Parathyroid adenoma (tissue), 2 donors: ENCODE measurements around the gene PRKN.

Source experiments
- H2AFZ ChIP-seq: fragments of 300-600 bp; sonication (generic); one replicate; pipeline ENCODE4 v1.7.0; 2017; ENCODE audit warnings: antibody characterized with exemption, mild to moderate bottlenecking
- H3K27ac ChIP-seq: fragments of 300-600 bp; sonication (generic); one replicate; pipeline ENCODE4 v1.7.0; 2017
- H3K27me3 ChIP-seq: fragments of 300-600 bp; sonication (generic); one replicate; pipeline ENCODE4 v1.7.0; 2017; ENCODE audit warnings: low read length; ENCODE audit not compliant: control insufficient read depth, insufficient read depth
- H3K36me3 ChIP-seq: fragments of 300-600 bp; sonication (generic); one replicate; pipeline ENCODE4 v1.7.0; 2017; ENCODE audit warnings: low read length; ENCODE audit not compliant: control insufficient read depth, insufficient read depth
- H3K4me1 ChIP-seq: fragments of 300-600 bp; sonication (generic); one replicate; pipeline ENCODE4 v1.7.0; 2017; ENCODE audit warnings: control low read depth
- H3K4me2 ChIP-seq: fragments of 300-600 bp; sonication (generic); one replicate; pipeline ENCODE4 v1.7.0; 2017; ENCODE audit warnings: low read length
- H3K4me3 ChIP-seq: fragments of 300-600 bp; sonication (generic); one replicate; pipeline ENCODE4 v1.7.0; 2017; ENCODE audit warnings: low read depth, low read length
- H3K79me2 ChIP-seq: fragments of 300-600 bp; sonication (generic); one replicate; pipeline ENCODE4 v1.7.0; 2017; ENCODE audit warnings: control low read depth
- H3K9ac ChIP-seq: fragments of 300-600 bp; sonication (generic); one replicate; pipeline ENCODE4 v1.7.0; 2017; ENCODE audit warnings: mild to moderate bottlenecking
- H3K9me3 ChIP-seq: fragments of 300-600 bp; sonication (generic); one replicate; pipeline ENCODE4 v1.7.0; 2017; ENCODE audit warnings: low read length; ENCODE audit not compliant: control insufficient read depth
- TF ChIP-seq, protein P1 (sequence below): fragments of 300-600 bp; sonication (generic); IDR thresholded peaks from one replicate; pipeline ENCODE4 v1.7.0; 2017; ENCODE audit warnings: antibody characterized with exemption, mild to moderate bottlenecking
- donor health status: primary hyperparathyroidism.

The PRKN gene

DNA sequence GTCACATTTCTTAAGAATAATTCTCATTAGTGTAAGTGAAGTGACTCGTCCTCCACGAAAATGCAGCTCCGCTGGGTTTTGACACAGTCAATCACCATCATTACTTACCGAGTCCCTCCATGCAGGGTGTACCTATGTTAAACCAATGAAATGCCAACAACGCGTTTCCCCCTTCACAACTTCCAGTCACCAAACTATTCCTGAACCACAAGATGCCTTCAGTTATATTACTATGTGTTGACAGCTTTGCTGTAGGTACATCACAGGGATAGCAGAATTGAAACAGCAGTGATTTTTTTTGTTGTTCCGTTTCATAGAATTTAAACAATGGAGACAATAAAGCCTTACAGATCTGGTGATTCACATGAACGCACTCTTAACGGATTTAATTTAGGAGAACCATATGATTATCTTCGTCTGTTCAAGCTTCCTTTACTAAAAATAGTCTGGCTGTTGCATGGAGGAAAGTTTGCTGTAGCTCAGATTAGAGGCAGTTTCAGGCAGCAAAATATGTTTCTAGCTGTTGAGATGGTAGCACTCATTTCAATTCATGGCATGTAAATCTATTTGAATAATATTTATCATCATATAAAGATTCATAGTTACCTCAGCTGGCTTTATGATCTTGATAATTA, 652.8 kb downstream of the PRKN start:
- no peak overlapping the region for H3K4me3 ChIP-seq
- TF ChIP-seq, protein P1, sequence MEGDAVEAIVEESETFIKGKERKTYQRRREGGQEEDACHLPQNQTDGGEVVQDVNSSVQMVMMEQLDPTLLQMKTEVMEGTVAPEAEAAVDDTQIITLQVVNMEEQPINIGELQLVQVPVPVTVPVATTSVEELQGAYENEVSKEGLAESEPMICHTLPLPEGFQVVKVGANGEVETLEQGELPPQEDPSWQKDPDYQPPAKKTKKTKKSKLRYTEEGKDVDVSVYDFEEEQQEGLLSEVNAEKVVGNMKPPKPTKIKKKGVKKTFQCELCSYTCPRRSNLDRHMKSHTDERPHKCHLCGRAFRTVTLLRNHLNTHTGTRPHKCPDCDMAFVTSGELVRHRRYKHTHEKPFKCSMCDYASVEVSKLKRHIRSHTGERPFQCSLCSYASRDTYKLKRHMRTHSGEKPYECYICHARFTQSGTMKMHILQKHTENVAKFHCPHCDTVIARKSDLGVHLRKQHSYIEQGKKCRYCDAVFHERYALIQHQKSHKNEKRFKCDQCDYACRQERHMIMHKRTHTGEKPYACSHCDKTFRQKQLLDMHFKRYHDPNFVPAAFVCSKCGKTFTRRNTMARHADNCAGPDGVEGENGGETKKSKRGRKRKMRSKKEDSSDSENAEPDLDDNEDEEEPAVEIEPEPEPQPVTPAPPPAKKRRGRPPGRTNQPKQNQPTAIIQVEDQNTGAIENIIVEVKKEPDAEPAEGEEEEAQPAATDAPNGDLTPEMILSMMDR, result no peak
- H3K36me3 ChIP-seq, result no peaks in the 10 kb centered on the region
- no peak overlapping the region for H3K27ac ChIP-seq
- no peak overlapping the region for H3K9ac ChIP-seq
- no peak overlapping the region for H3K4me2 ChIP-seq
- no peaks in the 10 kb centered on the region for H3K79me2 ChIP-seq
- no peaks in the 10 kb centered on the region for H3K4me1 ChIP-seq
- H3K9me3 ChIP-seq, result no peaks in the 10 kb centered on the region
- H2AFZ ChIP-seq, result no peak overlapping the region
- no peaks in the 10 kb centered on the region for H3K27me3 ChIP-seq

DNA sequence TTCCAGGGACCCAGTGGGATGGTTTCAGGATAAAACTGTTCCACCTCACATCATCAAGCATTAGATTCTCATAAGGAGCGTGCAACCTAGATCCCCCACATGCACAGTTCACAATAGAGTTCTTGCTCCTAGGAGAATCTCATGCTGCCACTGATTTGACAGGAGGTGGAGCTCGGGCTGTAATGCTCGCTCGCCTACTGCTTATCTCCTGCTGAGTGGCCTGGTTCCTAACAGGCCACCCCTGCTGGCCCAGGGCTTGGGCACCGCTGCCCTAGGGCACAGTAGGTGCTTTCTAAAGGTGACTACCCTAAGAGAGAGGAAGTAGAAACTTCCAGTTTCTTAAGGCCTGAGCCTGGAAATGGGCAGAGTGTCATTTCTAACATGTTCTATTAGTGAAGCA, 656.9 kb downstream of the PRKN start:
- H3K36me3 ChIP-seq, result no peaks in the 10 kb centered on the region
- H3K9me3 ChIP-seq, result no peaks in the 10 kb centered on the region
- no peak overlapping the region for H2AFZ ChIP-seq
- H3K27ac ChIP-seq, result no peak overlapping the region
- H3K4me1 ChIP-seq, result no peaks in the 10 kb centered on the region
- H3K4me2 ChIP-seq, result no peak overlapping the region
- TF ChIP-seq, protein P1, result no peak
- no peaks in the 10 kb centered on the region for H3K27me3 ChIP-seq
- no peaks in the 10 kb centered on the region for H3K79me2 ChIP-seq
- no peak overlapping the region for H3K9ac ChIP-seq
- no peak overlapping the region for H3K4me3 ChIP-seq

DNA sequence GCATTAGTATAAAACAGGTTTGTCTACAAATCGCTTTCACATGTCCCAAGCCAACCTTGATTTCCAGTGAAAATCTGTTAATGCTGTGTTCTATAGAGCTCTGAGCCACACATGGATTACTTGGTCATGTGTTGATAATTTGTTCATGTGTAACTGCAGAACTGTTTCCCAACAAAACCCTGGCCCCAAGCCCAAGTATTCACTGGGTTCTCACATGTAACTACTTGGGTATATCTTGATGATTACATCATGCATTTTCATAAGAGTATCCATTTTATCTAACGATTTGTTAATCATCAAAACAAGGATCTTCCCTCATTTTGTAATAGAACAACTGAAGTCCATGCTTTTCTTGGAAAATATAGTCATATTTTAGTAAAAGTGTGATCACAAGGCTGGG, 657.6 kb downstream of the PRKN start:
- TF ChIP-seq, protein P1, result no peak
- no peak overlapping the region for H3K9ac ChIP-seq
- H3K79me2 ChIP-seq, result no peaks in the 10 kb centered on the region
- no peaks in the 10 kb centered on the region for H3K4me1 ChIP-seq
- H3K27me3 ChIP-seq, result no peaks in the 10 kb centered on the region
- no peak overlapping the region for H3K27ac ChIP-seq
- no peak overlapping the region for H2AFZ ChIP-seq
- no peak overlapping the region for H3K4me3 ChIP-seq
- no peak overlapping the region for H3K4me2 ChIP-seq
- no peaks in the 10 kb centered on the region for H3K9me3 ChIP-seq
- H3K36me3 ChIP-seq, result no peaks in the 10 kb centered on the region

DNA sequence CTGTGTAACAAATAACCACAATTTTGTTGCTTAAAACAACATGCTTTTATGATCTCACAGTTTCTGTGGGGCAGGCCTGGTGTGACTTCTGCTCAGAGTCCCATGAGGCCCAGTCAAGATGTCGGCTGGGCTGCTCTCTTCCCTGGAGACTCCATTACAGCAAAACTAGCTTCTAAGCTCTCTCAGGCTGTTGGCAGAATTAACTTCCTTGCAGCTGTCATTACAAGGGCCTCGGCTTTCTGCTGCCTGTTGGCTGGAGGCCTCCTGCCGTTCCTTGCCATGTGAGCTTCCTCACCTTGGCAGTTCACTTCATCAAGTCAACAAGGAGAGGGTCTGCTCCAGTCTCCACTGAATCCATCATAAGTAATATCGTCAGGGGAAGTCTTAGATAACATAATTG, 659.2 kb downstream of the PRKN start:
- Histone ChIP-seq H3K4me3 (no peak overlapping the region), H3K4me1 (no peaks in the 10 kb centered on the region), H3K9me3 (no peaks in the 10 kb centered on the region), H2AFZ (no peak overlapping the region), H3K27me3 (no peaks in the 10 kb centered on the region), H3K79me2 (no peaks in the 10 kb centered on the region), H3K4me2 (no peak overlapping the region), H3K36me3 (no peaks in the 10 kb centered on the region), H3K27ac (no peak overlapping the region), H3K9ac (no peak overlapping the region)
- TF ChIP-seq, protein P1, result no peak

DNA sequence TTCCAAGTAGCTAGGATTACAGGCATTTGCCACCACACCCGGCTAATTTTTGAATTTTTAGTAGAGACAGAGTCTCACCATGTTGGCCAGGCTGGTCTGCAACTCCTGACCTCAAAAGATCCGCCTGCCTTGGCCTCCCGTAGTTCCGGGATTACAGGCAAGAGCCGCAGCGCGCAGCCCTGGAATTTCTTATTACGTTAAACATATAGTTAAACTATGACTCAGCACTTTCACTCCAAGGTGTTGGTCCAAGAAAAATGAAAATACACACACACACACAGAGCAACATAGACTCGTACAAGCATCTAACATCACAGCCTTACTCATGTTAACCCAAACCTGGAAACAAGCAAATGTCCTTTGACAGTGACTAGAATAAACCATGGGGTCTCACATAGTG, 663.9 kb downstream of the PRKN start:
- Histone ChIP-seq H3K79me2 (no peaks in the 10 kb centered on the region), H3K4me3 (no peak overlapping the region), H3K27me3 (no peaks in the 10 kb centered on the region), H3K4me1 (no peaks in the 10 kb centered on the region), H3K9me3 (no peaks in the 10 kb centered on the region), H3K4me2 (no peak overlapping the region), H3K27ac (no peak overlapping the region), H2AFZ (no peak overlapping the region), H3K36me3 (no peaks in the 10 kb centered on the region), H3K9ac (no peak overlapping the region)
- TF ChIP-seq, protein P1, result no peak
